Vagina (tissue), 2 donors: Measurements from ENCODE around the gene CRYGS.

Experiments
- POLR2A ChIP-seq, 2 donors: fragments of 450-650 bp; IDR thresholded peaks; one replicate each; pipeline ENCODE4 v1.6.1; 2017; ENCODE audit warnings: antibody characterized with exemption in 2 of 2, mild to moderate bottlenecking in 2 of 2, moderate library complexity in 2 of 2
- POLR2AphosphoS5 ChIP-seq, 2 donors: sonication (generic); formaldehyde crosslinking; IDR thresholded peaks; one replicate each; pipeline ENCODE4 v1.9.0; 2017; ENCODE audit warnings: antibody characterized with exemption in 2 of 2, mild to moderate bottlenecking in 2 of 2, low read depth in 1 of 2; ENCODE audit not compliant: insufficient read depth in 1 of 2
- TF ChIP-seq, protein P1 (sequence below), 3 experiments: fragments of 450-650 bp in 2 of 3; fragments of 200-600 bp in 1 of 3; sonication (generic) in 1 of 3; IDR thresholded peaks; one replicate each; pipeline ENCODE4 v1.5.1; 2017 to 2019; ENCODE audit warnings: antibody characterized with exemption in 3 of 3, mild to moderate bottlenecking in 2 of 3, moderate library complexity in 2 of 3

DNA sequence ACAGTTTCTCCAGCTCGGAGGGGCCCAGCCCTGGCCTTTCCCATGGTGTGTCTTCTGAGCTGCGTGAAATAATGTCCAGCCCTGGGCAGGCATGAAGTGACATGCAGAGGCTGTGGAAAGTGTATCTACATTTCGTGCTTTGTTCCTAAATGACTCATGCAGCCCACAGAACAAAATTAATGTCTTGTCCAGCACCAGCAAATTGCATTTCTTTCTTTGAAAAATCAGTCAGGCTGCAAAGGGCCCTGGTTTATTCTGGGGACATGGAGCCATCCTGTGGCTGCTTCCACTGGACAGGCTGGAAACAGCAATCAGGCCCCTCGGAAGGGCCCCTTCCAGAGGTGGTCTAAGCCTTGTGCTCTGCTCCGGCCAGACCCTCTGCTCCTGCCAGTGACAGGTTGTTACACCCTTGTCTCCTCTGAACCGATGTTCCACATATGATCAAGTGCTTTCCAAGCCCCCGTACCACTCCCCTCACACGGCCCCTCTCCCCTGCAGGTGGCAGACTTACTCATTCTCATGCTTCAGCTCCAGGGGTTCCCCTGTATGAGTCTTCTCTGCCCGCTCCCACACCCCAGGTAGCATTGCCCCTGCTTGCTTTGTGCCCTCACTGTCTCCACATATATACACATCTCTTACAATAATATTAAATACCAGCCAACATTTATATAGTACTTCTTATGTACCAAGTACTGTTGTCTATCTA is 33.7 kb downstream of the CRYGS start:
- TF ChIP-seq, protein P1, sequence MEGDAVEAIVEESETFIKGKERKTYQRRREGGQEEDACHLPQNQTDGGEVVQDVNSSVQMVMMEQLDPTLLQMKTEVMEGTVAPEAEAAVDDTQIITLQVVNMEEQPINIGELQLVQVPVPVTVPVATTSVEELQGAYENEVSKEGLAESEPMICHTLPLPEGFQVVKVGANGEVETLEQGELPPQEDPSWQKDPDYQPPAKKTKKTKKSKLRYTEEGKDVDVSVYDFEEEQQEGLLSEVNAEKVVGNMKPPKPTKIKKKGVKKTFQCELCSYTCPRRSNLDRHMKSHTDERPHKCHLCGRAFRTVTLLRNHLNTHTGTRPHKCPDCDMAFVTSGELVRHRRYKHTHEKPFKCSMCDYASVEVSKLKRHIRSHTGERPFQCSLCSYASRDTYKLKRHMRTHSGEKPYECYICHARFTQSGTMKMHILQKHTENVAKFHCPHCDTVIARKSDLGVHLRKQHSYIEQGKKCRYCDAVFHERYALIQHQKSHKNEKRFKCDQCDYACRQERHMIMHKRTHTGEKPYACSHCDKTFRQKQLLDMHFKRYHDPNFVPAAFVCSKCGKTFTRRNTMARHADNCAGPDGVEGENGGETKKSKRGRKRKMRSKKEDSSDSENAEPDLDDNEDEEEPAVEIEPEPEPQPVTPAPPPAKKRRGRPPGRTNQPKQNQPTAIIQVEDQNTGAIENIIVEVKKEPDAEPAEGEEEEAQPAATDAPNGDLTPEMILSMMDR (IDR thresholded peaks at IDR 0.05) = no peak
- TF ChIP-seq POLR2A (IDR thresholded peaks at IDR 0.05) (no peak), POLR2AphosphoS5 (IDR thresholded peaks at IDR 0.05; ENCODE audit: insufficient read depth in 1 of 2, low read depth in 1 of 2) (no peak)
